ENCODE results near the gene NRN1L. TPM values are rescaled to one million over a fixed set of nuclear protein-coding genes. Genes with fewer than 3 reads are reported as not detected.

NRN1L gene
- total RNA-seq, 2 experiments from 2014 or later = 0.45 to 0.99 TPM

DNA sequence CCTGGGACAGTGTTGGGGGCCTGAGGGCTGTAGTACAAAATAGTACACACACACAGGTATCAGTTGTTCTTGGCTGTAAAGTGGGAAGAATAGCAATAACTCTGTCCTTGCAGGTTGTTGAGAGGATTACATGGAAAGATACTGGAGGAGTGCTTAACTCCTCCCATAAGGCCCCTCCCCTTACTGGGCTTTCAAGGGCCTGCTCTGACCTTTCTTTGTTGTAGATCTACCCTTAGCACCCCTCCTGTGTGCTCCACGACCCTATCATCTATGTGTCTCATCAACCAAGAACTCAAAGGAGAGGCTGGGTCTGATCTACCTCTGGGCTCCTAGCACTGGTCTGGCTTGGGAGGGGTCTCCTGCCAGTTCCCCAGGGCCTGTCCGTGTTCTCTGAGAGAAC lies 20.1 kb upstream of the NRN1L start:
- ATAC-seq = no peak
- peaks cover 5% of the 10 kb centered on the region for H3K4me1 Mint-ChIP-seq

DNA sequence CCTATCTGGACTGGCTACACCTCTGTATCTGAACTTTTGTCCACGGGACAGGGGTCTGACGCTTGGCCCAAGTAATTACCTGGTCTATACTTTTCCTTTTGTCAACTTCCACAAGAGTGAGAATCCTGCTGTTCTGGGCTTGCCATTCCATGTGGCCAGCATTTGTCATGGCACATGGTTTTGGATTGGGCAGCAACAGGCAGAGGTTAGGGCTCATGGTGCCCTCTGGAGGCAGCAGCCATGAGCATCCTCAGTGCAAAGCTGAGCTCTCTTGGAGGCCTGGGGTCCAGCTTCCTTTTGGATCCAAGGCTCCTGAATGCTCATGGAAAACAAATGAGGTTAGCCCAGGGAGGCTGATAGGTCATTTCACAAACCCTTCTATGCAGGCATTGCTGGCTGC lies 19.4 kb upstream of the NRN1L start:
- peak overlapping the region; percentile 56 for H3K27ac Mint-ChIP-seq
- H3K4me1 Mint-ChIP-seq = peaks cover 5% of the 10 kb centered on the region
- CTCF ChIA-PET = interaction anchor here (0.9 to 7.6 kb wide), 8 partner anchors 12 to 344 kb away, joined by 3 to 71 read pairs (median 4); no protein-coding TSS in a partner anchor
- no peak overlapping the region for H3K4me3 Mint-ChIP-seq
- peaks cover 20% of the 10 kb centered on the region for H3K36me3 Mint-ChIP-seq
- no peaks in the 10 kb centered on the region for H3K27me3 Mint-ChIP-seq
- peak; percentile 54 for ATAC-seq
- H3K9me3 Mint-ChIP-seq (ENCODE audit: low read depth) = no peaks in the 10 kb centered on the region
- DNase-seq = no peak

More for the DNA sequence above, 20.1 kb upstream of the NRN1L start:
- H3K36me3 Mint-ChIP-seq = peaks cover 18% of the 10 kb centered on the region
- CTCF ChIA-PET = interaction anchor here (1.0 to 7.6 kb wide), 5 partner anchors 11 to 344 kb away, joined by 3 to 71 read pairs (median 5); no protein-coding TSS in a partner anchor
- H3K4me3 Mint-ChIP-seq = no peak overlapping the region
- H3K27me3 Mint-ChIP-seq = no peaks in the 10 kb centered on the region
- DNase-seq = no peak
- no peaks in the 10 kb centered on the region for H3K9me3 Mint-ChIP-seq (ENCODE audit: low read depth)
- no peak overlapping the region for H3K27ac Mint-ChIP-seq

DNA sequence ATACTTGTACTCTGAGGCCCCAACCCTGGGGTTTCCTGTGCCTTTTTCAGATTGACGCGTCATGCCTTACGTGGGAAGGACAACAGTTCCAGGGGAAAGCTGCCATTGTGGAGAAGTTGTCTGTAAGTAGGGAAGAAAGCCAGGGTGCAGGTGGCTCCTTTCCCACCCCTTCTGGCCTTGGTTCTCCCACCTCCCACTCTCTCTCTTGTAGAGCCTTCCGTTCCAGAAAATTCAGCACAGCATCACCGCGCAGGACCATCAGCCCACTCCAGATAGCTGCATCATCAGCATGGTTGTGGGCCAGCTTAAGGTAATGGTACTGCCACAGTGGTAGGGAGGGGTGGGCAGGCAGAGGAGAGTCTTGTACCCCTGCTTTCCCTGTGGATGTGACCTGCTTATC lies 16.4 kb upstream of the NRN1L start:
- Mint-ChIP-seq H3K4me1 (peaks cover 5% of the 10 kb centered on the region), H3K4me3 (no peak overlapping the region), H3K36me3 (peaks cover 21% of the 10 kb centered on the region), H3K9me3 (ENCODE audit: low read depth) (no peaks in the 10 kb centered on the region), H3K27me3 (no peaks in the 10 kb centered on the region), H3K27ac (no peak overlapping the region)
- CTCF ChIA-PET = interaction anchor here (1.3 to 1.5 kb wide), 2 partner anchors 16 to 52 kb away, joined by 5 to 7 read pairs; no protein-coding TSS in a partner anchor
- DNase-seq (no peak), ATAC-seq (no peak)

DNA sequence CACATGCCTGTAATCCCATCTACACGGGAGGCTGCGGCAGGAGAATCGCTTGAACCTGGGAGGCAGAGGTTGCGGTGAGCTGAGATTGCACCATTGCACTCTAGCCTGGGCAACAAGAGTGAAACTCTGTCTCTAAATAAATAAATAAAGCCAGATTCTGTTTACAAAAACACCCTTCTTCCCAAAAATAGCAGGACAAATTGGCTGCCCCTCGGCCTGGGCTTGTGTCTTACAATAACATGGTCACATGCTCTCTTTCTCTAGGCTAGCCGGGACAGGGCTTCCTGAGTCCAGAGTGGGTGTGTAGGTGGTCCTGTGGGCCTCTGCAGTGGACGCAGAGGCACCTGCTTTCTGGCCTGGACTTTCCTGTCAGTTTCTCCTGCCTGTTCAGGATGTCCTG lies 15.0 kb upstream of the NRN1L start:
- DNase-seq = no peak
- no peak for ATAC-seq
- Mint-ChIP-seq H3K9me3 (ENCODE audit: low read depth) (no peaks in the 10 kb centered on the region), H3K27me3 (no peaks in the 10 kb centered on the region), H3K27ac (peak overlapping the region; percentile 41), H3K36me3 (peaks cover 21% of the 10 kb centered on the region), H3K4me1 (peaks cover 16% of the 10 kb centered on the region), H3K4me3 (no peak overlapping the region)
- CTCF ChIA-PET = no interaction called here

DNA sequence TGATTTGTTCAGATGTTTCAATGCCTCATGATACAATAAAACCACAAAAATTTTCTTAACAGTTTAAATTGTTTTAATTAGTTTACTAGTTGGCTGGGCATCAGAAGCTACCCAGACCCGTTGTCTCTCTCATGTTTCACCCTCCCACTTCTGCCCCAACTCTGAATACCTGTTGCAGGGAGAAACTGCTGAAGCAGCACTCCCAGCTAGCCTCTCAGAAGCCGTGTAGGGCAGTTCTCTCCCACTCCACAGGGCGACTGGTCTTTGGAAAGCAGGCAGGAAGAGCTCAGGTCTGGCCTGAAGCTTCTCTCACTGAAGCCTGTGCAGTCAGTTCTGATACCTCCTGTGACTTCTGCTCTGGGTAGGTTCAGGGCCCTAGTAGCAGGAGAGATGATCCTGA lies 13.4 kb upstream of the NRN1L start:
- no peaks in the 10 kb centered on the region for H3K27me3 Mint-ChIP-seq
- H3K27ac Mint-ChIP-seq = no peak overlapping the region
- no peaks in the 10 kb centered on the region for H3K9me3 Mint-ChIP-seq (ENCODE audit: low read depth)
- H3K4me1 Mint-ChIP-seq = peaks cover 31% of the 10 kb centered on the region
- H3K4me3 Mint-ChIP-seq = no peak overlapping the region
- peaks cover 22% of the 10 kb centered on the region for H3K36me3 Mint-ChIP-seq
- CTCF ChIA-PET = interaction anchor here (0.6 to 2.3 kb wide), 8 partner anchors 8 to 350 kb away, joined by 3 to 17 read pairs (median 3); partner anchors contain the start of gene NRN1L
- ATAC-seq (no peak), DNase-seq (no peak)

DNA sequence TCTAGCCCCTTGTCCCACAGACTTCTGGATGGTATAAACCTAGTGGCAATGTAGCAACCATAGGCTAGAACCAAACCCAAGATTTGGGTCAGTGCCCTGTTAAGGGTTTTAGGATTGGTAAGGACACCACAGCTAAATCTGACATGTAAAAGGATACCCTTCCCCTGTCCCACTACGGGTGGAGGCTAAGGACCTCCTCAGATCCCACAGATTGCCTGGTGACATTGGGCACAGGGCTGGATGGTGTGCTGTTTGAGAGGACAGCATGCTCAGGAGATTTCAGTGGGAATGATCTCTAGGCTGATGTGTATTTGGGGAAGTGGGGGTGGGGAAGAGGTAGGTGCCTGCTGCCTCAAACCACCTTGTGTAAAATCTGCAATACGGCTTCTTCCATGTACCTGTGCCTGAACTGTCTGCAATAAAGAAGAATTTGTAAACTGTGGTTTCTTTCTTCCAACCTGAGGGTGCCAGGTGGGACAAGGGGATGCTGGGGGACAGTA lies 12.5 kb upstream of the NRN1L start:
- peak overlapping the region; percentile 83 for H3K27ac Mint-ChIP-seq
- CTCF ChIA-PET = interaction anchor here (0.8 to 2.3 kb wide), 6 partner anchors 9 to 351 kb away, joined by 3 to 17 read pairs (median 4); partner anchors contain the start of gene NRN1L
- ATAC-seq (no peak), DNase-seq (no peak)
- H3K4me1 Mint-ChIP-seq = peaks cover 31% of the 10 kb centered on the region
- no peaks in the 10 kb centered on the region for H3K9me3 Mint-ChIP-seq (ENCODE audit: low read depth)
- H3K4me3 Mint-ChIP-seq = peak overlapping the region; percentile 80
- H3K27me3 Mint-ChIP-seq = no peaks in the 10 kb centered on the region
- peaks cover 22% of the 10 kb centered on the region for H3K36me3 Mint-ChIP-seq

DNA sequence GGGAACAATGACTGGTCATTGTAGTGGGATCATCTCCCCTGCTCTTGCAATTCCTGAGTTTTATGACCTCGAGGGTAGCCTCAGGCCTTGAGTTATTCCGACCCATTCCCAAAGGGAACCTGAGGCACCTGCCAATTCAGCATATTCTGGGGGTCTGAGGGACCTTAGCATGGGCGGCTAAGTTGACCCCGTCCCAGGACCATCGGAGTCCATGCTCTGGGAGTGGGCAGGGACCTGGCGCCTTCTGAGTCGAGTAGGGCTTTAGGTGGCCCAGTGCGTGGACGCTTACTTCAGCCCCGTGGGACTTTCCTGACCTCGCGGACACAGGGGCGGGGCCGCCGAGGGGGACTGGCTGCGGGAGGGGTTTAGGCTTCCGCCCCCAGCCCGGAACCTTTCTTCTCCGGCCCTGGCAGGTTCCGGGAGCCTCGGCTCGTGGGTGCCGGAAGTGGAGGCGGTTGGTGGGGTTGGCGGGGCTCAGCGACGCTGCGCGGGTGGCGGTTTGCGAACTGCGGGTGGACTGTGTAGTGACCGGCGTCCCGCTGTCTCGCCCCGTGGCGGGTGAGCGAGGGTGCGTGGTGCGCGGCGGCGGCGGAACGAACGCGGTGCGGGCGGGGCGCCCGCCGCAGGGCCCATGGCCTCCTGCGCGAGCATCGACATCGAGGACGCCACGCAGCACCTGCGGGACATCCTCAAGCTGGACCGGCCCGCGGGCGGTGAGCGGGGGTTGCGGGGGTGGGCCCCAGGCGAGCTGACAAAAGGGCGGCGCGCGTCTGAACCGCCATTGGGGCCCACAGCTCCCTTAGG lies 11.9 kb upstream of the NRN1L start, which contains the start of gene EDC4:
EDC4 (plus strand) TSS at position 422 of the 804 bp plus-strand sequence; CDS start at position 632, 210 bp downstream.
- peaks cover 27% of the 10 kb centered on the region for H3K36me3 Mint-ChIP-seq
- ATAC-seq = peak; percentile 90

DNA sequence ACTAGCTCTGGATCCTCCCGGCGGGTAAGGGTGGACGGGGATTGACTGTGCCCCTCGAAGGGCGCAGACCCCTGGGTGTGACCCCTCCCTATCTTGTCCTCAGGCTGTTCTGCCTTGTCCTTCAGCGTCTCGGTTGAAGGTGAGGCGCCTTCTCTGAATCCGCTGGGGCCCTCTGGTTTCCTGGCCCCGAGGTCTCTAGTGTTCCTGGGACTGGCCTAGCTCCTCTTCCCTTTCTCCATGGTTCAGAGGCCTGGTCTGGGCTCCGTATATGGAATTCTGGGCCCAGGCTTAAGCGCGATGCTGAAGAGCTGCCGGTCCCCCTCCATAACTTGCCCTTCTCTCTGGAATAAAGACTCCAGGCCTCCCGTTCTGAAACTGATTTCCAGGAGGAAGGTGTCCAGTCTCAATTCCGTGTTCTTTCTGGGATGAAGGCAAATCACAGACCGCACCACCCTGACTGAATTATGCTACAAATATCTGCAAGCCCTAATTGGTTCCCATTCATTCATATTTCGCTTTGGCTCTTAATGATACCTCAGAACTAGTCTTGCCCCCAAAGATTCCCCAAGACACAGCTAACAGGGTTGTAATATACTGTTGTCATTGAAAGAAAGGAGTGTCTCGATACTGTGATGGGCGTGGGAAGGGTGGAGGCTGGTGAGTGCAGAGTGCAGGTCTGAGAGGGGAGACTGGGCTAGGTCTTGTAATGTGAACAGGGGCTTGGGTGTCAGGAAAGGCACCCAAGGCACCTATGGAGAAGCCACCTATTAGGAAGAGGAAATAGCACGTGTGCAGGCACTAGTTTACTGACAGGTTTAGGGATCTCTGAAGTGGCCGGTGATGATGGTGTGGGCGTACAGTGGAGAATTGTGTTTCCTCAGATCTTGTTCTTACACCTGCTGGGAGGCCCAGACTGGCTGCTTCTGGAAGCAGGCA lies 11.0 kb upstream of the NRN1L start:
- H3K4me1 Mint-ChIP-seq = peaks cover 31% of the 10 kb centered on the region
- ATAC-seq (peak; percentile 29), DNase-seq (peak; percentile 46)
- H3K4me3 Mint-ChIP-seq = peak overlapping the region; percentile 80
- peak overlapping the region; percentile 90 for H3K27ac Mint-ChIP-seq
- no peaks in the 10 kb centered on the region for H3K27me3 Mint-ChIP-seq
- no peaks in the 10 kb centered on the region for H3K9me3 Mint-ChIP-seq (ENCODE audit: low read depth)
- CTCF ChIA-PET = interaction anchor here (0.6 to 3.2 kb wide), 9 partner anchors 8 to 353 kb away, joined by 3 to 27 read pairs (median 5); partner anchors contain the start of genes DDX28, DUS2 and NRN1L
- peaks cover 28% of the 10 kb centered on the region for H3K36me3 Mint-ChIP-seq

More for the DNA sequence above, 11.9 kb upstream of the NRN1L start, which contains the start of gene EDC4:
- CTCF ChIA-PET = interaction anchor here (0.6 to 3.2 kb wide), 10 partner anchors 9 to 352 kb away, joined by 3 to 27 read pairs (median 6); partner anchors contain the start of genes DDX28, DUS2 and NRN1L
- no peaks in the 10 kb centered on the region for H3K9me3 Mint-ChIP-seq (ENCODE audit: low read depth)
- peaks cover 31% of the 10 kb centered on the region for H3K4me1 Mint-ChIP-seq
- peak within 1 kb of the TSS; percentile 80 for H3K4me3 Mint-ChIP-seq
- peak; percentile 91 for DNase-seq
- no peaks in the 10 kb centered on the region for H3K27me3 Mint-ChIP-seq
- H3K27ac Mint-ChIP-seq = peak within 1 kb of the TSS; percentile 90

DNA sequence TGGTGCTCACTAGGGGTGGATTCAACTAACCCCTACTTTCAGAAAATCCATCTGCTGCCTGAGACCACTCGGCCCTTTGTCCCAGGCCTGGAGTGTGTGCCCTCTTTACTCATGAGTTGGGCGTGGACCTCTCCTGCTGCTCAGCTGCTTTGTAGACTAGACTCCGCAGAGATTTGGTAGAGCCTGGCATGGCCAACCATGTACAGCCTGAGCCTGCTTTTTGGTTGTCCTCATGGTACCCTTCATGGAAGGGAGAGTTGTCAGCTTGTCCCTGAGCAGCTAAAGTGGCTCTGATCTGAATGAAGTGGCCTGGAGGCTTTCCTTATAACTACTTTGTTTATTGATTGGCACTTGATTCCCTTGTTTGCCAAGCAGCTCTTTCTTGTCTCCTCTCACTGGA lies 10.3 kb upstream of the NRN1L start:
- no peak for DNase-seq
- H3K4me1 Mint-ChIP-seq = peaks cover 31% of the 10 kb centered on the region
- no peaks in the 10 kb centered on the region for H3K9me3 Mint-ChIP-seq (ENCODE audit: low read depth)
- peaks cover 34% of the 10 kb centered on the region for H3K36me3 Mint-ChIP-seq
- peak overlapping the region; percentile 80 for H3K4me3 Mint-ChIP-seq
- H3K27ac Mint-ChIP-seq = peak overlapping the region; percentile 90
- no peak for ATAC-seq
- no peaks in the 10 kb centered on the region for H3K27me3 Mint-ChIP-seq
- CTCF ChIA-PET = interaction anchor here (1.2 to 3.2 kb wide), 6 partner anchors 9 to 59 kb away, joined by 3 to 27 read pairs (median 6); partner anchors contain the start of gene NRN1L

DNA sequence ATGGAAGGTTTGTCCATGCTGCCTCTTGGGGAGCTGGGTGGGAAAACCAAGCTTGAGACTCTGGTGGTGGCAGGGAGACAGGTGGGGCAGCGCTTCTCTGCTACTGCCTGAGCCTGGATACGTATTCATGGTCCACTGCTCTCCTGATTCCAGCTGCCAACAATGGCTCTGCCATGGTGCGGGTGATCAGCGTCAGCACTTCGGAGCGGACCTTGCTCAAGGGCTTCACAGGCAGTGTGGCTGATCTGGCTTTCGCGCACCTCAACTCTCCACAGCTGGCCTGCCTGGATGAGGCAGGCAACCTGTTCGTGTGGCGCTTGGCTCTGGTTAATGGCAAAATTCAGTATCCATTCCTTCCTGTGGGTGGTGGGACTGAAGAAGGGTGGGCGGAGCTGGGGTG lies 7.6 kb upstream of the NRN1L start:
- no peaks in the 10 kb centered on the region for H3K9me3 Mint-ChIP-seq (ENCODE audit: low read depth)
- H3K4me1 Mint-ChIP-seq = peaks cover 31% of the 10 kb centered on the region
- no peak for ATAC-seq
- H3K27me3 Mint-ChIP-seq = no peaks in the 10 kb centered on the region
- peaks cover 33% of the 10 kb centered on the region for H3K36me3 Mint-ChIP-seq
- CTCF ChIA-PET = interaction anchor here (0.5 to 1.1 kb wide), 2 partner anchors 51 to 233 kb away, joined by 3 to 5 read pairs; no protein-coding TSS in a partner anchor
- no peak overlapping the region for H3K4me3 Mint-ChIP-seq
- H3K27ac Mint-ChIP-seq = no peak overlapping the region
- DNase-seq = no peak

DNA sequence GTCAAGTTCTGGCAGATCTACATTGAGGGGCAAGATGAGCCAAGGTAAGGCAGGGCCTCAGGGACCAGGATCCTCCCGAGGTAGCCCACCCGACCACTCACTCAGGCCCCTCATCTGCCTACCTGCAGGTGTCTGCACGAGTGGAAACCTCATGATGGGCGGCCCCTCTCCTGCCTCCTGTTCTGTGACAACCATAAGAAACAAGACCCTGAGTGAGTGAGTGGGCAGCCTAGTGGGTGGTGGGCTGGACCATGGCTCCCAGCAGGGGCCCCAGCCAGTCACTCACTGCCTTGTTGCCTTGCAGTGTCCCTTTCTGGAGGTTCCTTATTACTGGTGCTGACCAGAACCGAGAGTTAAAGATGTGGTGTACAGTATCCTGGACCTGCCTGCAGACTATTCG lies 6.5 kb upstream of the NRN1L start:
- DNase-seq (no peak), ATAC-seq (no peak)
- H3K9me3 Mint-ChIP-seq (ENCODE audit: low read depth) = no peaks in the 10 kb centered on the region
- no peak overlapping the region for H3K4me3 Mint-ChIP-seq
- H3K27ac Mint-ChIP-seq = no peak overlapping the region
- CTCF ChIA-PET = interaction anchor here (1.5 kb wide), 1 partner anchor 32 kb away, joined by 6 read pairs; no protein-coding TSS in a partner anchor
- H3K27me3 Mint-ChIP-seq = no peaks in the 10 kb centered on the region
- H3K4me1 Mint-ChIP-seq = peaks cover 26% of the 10 kb centered on the region
- H3K36me3 Mint-ChIP-seq = peaks cover 36% of the 10 kb centered on the region

DNA sequence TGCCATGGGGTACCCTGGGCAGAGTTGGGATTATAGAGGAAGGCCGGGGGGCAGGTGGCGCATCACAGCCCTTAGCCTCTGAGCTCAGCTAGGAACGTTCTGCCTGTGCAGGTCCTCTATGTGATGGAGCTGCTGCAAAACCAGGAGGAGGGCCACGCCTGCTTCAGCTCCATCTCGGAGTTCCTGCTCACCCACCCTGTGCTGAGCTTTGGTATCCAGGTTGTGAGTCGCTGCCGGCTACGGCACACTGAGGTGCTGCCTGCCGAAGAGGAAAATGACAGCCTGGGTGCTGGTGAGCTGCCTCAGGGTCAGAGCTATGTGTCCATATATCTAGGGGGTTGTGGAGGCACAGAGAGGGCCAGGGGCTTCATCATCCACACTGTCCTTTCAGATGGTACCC lies 5.8 kb upstream of the NRN1L start:
- H3K9me3 Mint-ChIP-seq (ENCODE audit: low read depth) = no peaks in the 10 kb centered on the region
- H3K27me3 Mint-ChIP-seq = no peaks in the 10 kb centered on the region
- H3K27ac Mint-ChIP-seq = no peak overlapping the region
- peaks cover 41% of the 10 kb centered on the region for H3K36me3 Mint-ChIP-seq
- H3K4me1 Mint-ChIP-seq = peaks cover 23% of the 10 kb centered on the region
- CTCF ChIA-PET = interaction anchor here (1.1 to 1.5 kb wide), 3 partner anchors 8 to 62 kb away, joined by 3 to 6 read pairs (median 4); no protein-coding TSS in a partner anchor
- ATAC-seq (no peak), DNase-seq (no peak)
- H3K4me3 Mint-ChIP-seq = no peak overlapping the region
